ENCODE results near the gene RFX8. TPM values are rescaled to one million over a fixed set of nuclear protein-coding genes. Genes with fewer than 3 reads are reported as not detected.

Gene RFX8
- total RNA-seq, 1 experiment from 2014 or later: not detected

- Histone ChIP-seq H3K4me1 (peaks cover 6% of the 10 kb centered on the region; the same call in 1 of the 2 replicates), H3K36me3 (ENCODE audit: control insufficient read depth, insufficient read depth, low read length) (no peaks in the 10 kb centered on the region), H3K27me3 (replicated peaks; ENCODE audit: control insufficient read depth, insufficient read depth, low read length) (no peaks in the 10 kb centered on the region), H3K4me3 (ENCODE audit: low read depth, low read length) (no peak overlapping the region), H3K9me3 (no peaks in the 10 kb centered on the region)
- ChIA-PET CTCF (no interaction called here), POLR2A (no interaction called here)
- H3K4me1 Mint-ChIP-seq (ENCODE audit: low read depth, unreplicated experiment): peaks cover 6% of the 10 kb centered on the region
- no peak for TF ChIP-seq CTCF (IDR thresholded peaks at IDR 0.05; ENCODE audit: insufficient read depth in 1 of 2, low read depth in 1 of 2, low read length in 1 of 2, severe bottlenecking in 1 of 2, unreplicated experiment in 1 of 2)
- no peaks in the 10 kb centered on the region for H3K9me3 Mint-ChIP-seq (ENCODE audit: unreplicated experiment)
- intact Hi-C loops (cut with micrococcal nuclease; ENCODE audit: unreplicated experiment): no loop called here
- H3K27ac Mint-ChIP-seq (ENCODE audit: unreplicated experiment): no peak overlapping the region
- no TSS peak for BruUV-seq (replicated peaks)
- DNase-seq: no peak
- no peak overlapping the region for H3K4me3 Mint-ChIP-seq (ENCODE audit: unreplicated experiment)
- no peaks in the 10 kb centered on the region for H3K27me3 Mint-ChIP-seq (ENCODE audit: insufficient read depth, unreplicated experiment)
- no peaks in the 10 kb centered on the region for H3K36me3 Mint-ChIP-seq (ENCODE audit: insufficient read depth, unreplicated experiment)
Measured at GRCh38 chr2:101466426-101466825, 8.5 kb downstream of the RFX8 start.

GRCh38 chr2:101464841-101465240 is 10.1 kb downstream of the RFX8 start:
- H3K27me3 ChIP-seq (replicated peaks; ENCODE audit: control insufficient read depth, insufficient read depth, low read length): no peaks in the 10 kb centered on the region
- Mint-ChIP-seq H3K36me3 (ENCODE audit: insufficient read depth, unreplicated experiment) (no peaks in the 10 kb centered on the region), H3K9me3 (ENCODE audit: unreplicated experiment) (no peaks in the 10 kb centered on the region), H3K27me3 (ENCODE audit: insufficient read depth, unreplicated experiment) (no peaks in the 10 kb centered on the region), H3K4me1 (ENCODE audit: low read depth, unreplicated experiment) (peaks cover 6% of the 10 kb centered on the region), H3K4me3 (ENCODE audit: unreplicated experiment) (no peak overlapping the region), H3K27ac (ENCODE audit: unreplicated experiment) (no peak overlapping the region)
- intact Hi-C loops (cut with micrococcal nuclease; ENCODE audit: unreplicated experiment): no loop called here
- no peak for DNase-seq
- no peaks in the 10 kb centered on the region for H3K36me3 ChIP-seq (ENCODE audit: control insufficient read depth, insufficient read depth, low read length)
- peaks cover 4% of the 10 kb centered on the region; the same call in 1 of the 2 replicates for H3K4me1 ChIP-seq
- POLR2A ChIA-PET: no interaction called here
- H3K9me3 ChIP-seq: no peaks in the 10 kb centered on the region
- H3K4me3 ChIP-seq (ENCODE audit: low read depth, low read length): no peak overlapping the region
- TF ChIP-seq CTCF (IDR thresholded peaks at IDR 0.05; ENCODE audit: insufficient read depth in 1 of 2, low read depth in 1 of 2, low read length in 1 of 2, severe bottlenecking in 1 of 2, unreplicated experiment in 1 of 2): no peak
- BruUV-seq (replicated peaks): no TSS peak
- CTCF ChIA-PET: no interaction called here

- Histone ChIP-seq H3K4me3 (ENCODE audit: low read depth, low read length) (no peak overlapping the region), H3K36me3 (ENCODE audit: control insufficient read depth, insufficient read depth, low read length) (no peaks in the 10 kb centered on the region), H3K4me1 (no peaks in the 10 kb centered on the region), H3K27me3 (replicated peaks; ENCODE audit: control insufficient read depth, insufficient read depth, low read length) (no peaks in the 10 kb centered on the region), H3K9me3 (no peaks in the 10 kb centered on the region)
- Mint-ChIP-seq H3K36me3 (ENCODE audit: insufficient read depth, unreplicated experiment) (no peaks in the 10 kb centered on the region), H3K4me3 (ENCODE audit: unreplicated experiment) (no peak overlapping the region), H3K27ac (ENCODE audit: unreplicated experiment) (no peak overlapping the region), H3K9me3 (ENCODE audit: unreplicated experiment) (no peaks in the 10 kb centered on the region), H3K4me1 (ENCODE audit: low read depth, unreplicated experiment) (peaks cover 6% of the 10 kb centered on the region), H3K27me3 (ENCODE audit: insufficient read depth, unreplicated experiment) (no peaks in the 10 kb centered on the region)
- no peak for DNase-seq
- ChIA-PET CTCF (no interaction called here), POLR2A (no interaction called here)
- intact Hi-C loops (cut with micrococcal nuclease; ENCODE audit: unreplicated experiment): no loop called here
- no TSS peak for BruUV-seq (replicated peaks)
- TF ChIP-seq CTCF (IDR thresholded peaks at IDR 0.05; ENCODE audit: insufficient read depth in 1 of 2, low read depth in 1 of 2, low read length in 1 of 2, severe bottlenecking in 1 of 2, unreplicated experiment in 1 of 2): no peak
Measured at GRCh38 chr2:101463911-101464641, 10.8 kb downstream of the RFX8 start.
